ENCODE data around the gene NPIPB2. TPM values are rescaled to one million over a fixed set of nuclear protein-coding genes. Genes with fewer than 3 reads are reported as not detected.
"Not testable (repeated sequence)": the region's sequence is repeated elsewhere in the genome, so short reads cannot be mapped to it uniquely, and the experiment has no call there.

NPIPB2 gene
- 10.9 TPM for total RNA-seq
- long read RNA-seq, partial matches to known transcripts, result 0 of 2 reads
- long read RNA-seq, other reads (novel, unspliced or antisense), result 2 of 2 reads

DNA sequence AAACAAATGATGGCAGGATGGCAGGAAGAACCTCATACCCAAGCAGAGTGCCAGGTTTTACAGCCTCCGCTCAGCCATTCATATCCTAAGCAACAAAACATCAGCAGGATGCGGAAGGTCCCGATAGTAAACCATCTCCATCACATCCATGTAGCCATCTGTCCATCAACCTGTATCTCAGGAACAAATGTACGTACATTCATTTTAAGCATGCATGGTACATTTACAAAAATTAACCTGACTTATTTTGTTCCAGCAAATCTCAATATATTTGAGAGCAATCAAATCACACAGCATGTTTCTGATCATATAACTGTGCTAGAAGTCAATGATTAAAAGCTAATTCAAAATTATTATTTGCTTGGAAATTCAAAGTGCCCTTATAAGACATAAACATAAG lies at the start of gene NPIPB2:
Gene NPIPB2 (minus strand): TSS at position 101 of the 400 bp plus-strand sequence. CDS start 0 bp downstream, at position 101.
- not testable (repeated sequence) for DNase-seq (ENCODE audit: low spot score)

DNA sequence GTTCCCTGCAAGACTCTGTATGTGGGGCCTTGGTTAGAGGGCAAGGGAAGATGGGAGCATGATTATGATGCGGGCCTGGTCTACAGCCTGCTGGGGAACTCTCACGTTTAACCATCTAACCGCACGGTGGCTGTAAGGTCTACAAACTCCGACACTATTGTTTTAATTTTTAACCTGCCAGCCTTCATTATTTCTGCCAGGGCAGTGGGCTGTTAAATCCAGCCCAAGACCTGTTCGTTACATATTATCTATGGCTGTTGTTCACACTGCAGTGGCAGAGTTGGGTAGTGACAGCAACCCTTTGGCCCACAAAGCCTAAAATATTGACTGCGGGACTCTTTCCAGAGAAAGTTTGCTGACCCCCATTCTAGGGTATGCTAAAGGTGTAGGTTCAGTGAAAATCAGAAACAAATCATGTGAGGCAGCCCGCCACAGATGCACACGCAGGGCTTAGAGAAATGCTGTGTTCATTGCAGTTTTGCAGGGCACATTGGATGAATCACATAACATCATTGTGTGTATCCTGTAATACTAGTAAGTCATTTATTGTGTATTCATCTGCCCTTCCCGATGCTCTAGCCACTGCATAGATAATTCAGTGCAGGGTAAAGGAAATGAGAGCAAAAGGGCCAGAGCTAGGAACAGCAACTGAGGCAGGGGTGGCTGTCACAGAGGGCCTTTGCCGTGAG lies 49.0 kb upstream of the NPIPB2 start:
- DNase-seq (ENCODE audit: low spot score), result no peak

DNA sequence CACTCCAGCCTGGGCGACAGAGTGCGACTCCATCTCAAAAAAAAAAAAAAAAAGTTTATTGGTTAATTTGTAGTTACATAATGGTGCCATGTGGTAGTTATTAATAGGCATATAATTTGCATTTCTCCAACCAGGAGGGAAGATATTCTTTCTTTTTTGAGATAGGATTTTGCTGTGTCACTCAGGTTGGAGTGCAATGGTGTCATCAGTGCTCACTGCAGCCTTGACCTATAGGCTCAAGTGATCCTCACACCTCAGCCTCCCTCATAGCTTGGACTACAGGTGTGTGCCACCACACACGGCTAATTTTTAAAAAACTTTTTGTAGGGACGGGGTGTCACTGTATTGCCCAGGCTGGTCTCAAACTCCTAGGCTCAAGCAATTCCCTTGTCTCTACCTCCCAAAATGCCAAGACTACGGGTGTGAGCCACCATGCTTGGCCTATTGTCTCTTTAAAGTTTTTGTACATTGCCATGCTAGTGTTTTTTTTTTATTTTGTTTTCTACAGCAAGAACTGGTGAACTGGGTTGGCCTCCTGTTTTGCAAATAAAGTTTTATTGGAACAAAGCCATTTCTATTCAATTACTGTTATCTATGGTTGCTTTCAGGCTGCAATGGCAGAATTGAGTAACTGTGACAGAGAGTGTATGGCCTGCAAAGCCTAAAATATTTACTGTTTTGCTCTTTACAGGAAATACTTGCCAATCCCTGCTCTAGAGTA lies 46.6 kb upstream of the NPIPB2 start:
- no peak for DNase-seq (ENCODE audit: low spot score)

DNA sequence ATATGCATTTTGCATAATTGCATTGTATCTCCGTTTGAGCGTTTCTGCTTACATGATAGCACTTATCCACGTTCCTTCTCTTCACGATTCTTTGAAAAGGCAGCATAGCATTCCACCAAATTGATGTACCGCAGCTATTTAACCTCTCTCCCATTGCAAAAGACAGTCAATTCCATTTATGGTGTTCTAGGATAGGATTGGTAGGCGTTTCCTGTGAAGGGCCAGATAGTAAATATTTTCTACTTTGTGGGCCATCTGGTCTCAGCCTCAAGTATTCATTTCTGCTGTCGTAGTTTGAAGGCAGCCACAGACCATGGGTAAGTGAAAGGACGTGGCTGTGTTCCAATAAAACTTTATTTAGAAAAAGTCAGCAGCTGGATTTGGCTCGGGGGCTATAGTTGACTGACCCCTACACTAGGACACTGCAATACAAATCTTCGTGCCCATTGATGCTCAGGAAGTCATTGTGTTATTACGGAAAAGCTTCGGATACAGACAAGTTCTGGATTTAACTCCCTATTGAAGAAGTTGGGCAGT lies 44.7 kb upstream of the NPIPB2 start:
- DNase-seq (ENCODE audit: low spot score), result no peak

DNA sequence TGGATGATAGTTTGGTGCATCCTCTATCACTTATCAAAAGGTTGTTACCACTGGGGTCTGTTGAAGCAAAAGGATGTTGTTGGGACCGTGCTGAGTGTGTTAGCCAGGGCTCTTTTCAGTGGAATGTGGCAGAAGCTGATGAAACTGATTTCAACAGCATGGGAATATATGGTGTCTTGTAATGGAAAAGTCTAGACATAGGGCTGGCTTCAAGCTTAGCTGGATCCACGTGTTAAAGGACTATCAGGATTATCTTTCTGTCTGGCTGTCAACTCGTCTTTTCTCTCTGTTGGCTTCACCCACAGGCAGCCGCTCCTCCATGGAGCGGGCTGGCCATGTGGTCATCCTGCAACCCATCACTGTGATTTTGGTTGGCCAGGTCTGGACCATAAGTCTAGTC lies 43.4 kb upstream of the NPIPB2 start:
- no peak for DNase-seq (ENCODE audit: low spot score)

DNA sequence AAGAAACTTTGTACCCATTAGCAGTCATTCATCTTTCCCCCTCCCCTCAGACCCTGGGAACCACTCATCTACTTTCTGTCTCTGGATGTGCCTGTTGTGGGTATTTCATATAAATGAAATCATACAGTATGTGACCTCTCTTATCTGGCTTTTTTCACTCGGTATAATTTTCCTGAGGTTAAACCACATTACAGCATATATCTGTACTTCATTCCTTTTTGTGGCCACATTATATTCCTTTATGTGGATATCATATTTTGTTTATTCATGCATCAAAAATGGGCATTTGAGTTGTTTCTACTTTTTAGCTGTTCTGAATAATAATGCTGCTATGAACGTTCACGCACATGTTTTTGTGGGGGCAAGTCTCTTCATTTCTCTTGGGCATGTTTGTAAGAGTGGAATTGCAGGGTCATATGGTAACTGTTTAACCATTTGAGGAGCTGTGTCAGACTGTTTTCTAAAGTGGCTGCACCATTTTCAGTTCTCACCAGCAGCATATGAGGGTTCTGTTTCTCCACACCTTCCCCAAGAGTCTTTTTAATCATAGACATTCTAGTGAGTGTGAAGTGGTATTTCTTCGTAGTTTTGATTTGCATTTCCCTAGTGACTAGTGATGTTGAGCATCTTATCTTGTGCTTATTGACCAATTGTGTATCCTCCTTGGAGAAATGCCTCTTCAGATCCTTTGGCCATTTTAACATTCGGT lies 38.4 kb upstream of the NPIPB2 start:
- DNase-seq (ENCODE audit: low spot score), result no peak

DNA sequence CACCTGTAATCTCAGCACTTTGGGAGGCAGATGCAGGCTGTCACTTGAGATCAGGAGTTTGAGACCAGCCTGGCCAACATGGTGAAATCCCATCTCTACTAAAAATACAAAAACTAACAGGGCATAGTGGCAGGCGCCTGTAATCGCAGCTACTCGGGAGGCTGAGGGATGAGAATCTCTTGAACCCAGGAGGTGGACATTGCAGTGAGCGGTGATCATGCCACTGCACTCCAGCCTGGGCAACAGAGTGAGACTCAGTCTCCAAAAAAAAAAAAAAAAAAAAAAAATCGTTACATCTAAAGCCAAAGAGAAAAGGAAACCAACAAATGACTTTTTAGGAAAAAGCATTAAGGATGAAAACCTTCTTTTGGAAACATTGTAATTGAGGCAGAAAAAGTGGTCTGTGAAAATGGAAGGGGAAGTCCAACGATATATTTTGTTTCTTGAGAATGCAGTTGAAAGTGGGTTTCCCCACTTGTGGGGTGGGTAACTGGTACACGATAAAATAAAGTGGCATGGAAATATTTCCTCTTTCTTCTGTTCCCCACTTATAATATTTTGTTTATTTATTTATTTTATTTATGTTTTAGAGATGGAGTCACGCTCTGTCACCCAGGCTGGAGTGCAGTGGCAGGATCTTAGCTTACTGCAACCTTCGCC lies 37.3 kb upstream of the NPIPB2 start:
- DNase-seq (ENCODE audit: low spot score), result no peak

DNA sequence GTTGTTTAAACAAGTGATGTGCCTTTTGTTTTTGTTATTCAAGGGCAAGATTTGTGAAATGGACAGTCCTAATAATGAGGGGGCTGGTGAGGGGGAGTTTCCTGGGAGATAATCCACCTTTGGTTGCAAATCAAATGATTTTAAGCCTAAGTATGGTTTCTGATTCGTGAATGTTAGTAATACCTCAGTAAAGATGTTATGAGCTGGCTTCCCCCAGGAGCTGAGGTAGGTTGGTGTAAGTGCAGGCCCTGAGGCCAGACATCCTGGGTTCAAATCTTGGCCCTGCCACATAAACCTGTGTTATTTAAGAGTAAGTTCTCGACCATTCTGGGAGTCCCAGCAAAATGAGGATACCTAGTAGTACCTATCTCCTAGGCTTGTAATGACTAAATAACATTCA lies 36.2 kb upstream of the NPIPB2 start:
- DNase-seq (ENCODE audit: low spot score), result no peak

DNA sequence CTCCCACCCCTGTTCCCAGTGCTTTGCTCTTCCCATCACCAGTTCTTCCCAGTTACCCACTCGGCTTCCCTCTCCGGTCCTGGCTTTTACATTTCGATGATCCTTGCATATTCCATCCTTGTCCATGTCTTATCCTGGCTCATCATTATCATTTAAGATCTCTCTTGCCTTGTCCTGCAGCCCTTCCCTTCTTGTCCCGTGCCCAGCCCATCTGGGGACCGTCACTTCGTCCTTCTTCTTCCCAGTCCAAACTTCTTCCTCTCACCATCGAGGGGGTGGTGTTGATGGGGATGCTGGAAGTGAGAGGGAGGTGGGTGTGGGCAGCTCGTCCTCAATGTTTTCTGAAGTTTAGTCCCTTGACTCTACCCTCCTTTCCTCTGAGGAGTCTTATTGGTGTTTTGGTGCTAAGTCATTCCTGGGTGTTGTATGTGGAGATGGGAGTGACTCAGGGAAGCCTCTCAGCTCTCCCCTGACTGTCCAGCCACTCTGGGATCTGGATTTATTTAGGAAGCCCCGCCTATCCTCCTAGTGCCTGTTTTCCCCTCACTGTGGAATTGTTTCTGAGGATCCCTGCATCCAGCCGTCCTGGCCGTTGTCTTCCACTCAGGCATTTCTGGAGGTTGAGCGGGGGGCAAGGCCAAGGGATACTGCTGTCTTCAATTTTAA lies 35.7 kb upstream of the NPIPB2 start:
- DNase-seq (ENCODE audit: low spot score), result no peak

DNA sequence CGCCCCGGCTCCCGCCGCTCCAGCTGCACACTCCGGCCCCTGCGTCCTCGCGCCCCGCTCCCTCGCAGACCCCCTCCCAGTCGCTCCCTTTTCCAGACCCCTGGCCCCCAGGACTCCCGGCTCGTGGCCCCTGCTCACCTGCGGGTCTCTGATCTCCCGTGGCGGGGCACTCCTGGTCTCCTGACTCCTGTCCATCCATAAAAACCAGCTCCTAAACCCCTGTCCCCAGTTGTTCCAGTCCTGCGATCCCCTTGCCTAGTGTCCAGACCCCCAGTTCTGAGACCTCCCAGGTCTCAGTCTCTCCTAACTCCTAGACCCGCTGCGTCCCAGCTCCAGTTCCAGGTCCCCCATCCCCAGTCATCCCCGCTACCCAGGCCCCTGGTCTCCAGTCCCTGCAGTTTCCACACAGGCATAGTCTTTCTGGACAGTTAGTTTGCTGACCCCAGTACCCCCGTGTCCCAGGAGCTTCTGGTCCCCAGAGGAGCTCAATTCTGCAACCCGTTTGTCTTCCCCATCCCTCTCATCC lies 35.1 kb upstream of the NPIPB2 start:
- no peak for DNase-seq (ENCODE audit: low spot score)

DNA sequence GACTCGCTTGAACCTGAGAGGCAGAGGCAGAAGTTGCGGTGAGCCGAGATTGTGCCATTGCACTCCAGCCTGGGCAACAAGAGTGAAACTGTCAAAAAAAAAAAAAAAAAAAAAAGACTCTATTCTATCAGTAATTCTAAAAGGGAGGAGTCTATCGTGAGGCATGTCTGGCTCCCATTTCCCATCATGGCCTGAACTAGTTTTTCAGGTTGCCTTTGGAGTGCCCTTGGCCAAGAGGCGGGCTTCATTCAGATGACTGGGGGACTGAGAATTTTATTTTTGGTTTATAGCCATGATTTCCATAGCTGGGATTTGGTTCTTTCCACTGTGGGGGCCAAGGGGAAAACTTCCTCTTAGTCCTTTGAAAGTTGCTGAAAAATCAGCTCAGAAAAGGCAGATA lies 31.2 kb upstream of the NPIPB2 start:
- DNase-seq (ENCODE audit: low spot score), result no peak

DNA sequence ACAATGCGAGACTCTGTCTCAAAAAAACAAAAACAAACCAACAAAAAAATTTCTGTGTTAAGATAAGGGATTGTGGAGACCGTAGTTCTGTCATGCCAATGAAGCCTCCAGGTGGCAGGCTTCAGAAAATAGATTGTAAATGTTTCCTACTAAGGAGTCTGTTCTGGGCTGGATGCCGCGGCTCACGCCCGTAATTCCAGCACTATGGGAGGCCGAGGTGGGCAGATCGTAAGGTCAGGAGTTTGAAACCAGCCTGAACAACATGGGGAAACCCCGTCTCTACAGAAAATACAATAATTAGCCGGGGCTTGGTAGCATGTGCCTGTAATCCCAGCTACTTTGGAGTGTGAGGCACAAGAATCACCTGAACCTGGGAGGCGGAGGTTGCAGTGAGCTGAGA lies 30.3 kb upstream of the NPIPB2 start:
- DNase-seq (ENCODE audit: low spot score), result no peak

DNA sequence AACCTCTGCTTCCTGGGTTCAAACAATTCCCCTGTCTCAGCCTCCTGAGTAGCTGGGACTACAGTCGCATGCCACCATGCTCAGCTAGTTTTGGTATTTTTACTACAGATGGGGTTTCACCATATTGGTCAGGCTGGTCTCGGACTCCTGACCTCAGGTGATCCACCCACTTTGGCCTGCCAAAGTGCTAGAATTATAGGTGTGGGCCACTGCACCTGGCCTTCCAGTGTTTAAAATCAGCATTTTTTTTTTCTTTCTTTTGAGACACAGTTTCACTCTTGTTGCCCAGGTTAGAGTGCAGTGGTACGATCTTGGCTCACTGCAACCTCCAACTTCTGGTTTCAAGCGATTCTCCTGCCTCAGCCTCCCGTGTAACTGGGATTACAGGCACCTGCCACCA lies 28.4 kb upstream of the NPIPB2 start:
- DNase-seq (ENCODE audit: low spot score), result not testable (repeated sequence)

DNA sequence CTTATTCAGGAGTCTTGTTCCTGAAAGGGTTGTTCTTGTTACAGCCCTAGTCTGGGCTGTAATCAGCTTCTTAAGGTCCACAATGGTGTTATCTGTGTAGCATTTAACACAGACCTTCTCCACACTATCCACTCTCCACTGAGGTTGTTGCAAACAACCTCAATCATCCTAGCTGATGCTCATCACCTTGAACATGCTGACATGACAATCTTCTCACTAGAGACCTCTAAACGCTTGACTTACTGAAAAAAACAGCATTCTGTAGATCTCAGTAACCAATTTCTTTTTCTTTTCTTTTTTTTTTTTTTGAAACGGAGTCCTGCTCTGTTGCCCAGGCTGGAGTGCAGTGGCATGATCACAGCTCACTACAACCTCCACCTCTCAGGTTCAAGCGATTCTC lies 26.7 kb upstream of the NPIPB2 start:
- no peak for DNase-seq (ENCODE audit: low spot score)

DNA sequence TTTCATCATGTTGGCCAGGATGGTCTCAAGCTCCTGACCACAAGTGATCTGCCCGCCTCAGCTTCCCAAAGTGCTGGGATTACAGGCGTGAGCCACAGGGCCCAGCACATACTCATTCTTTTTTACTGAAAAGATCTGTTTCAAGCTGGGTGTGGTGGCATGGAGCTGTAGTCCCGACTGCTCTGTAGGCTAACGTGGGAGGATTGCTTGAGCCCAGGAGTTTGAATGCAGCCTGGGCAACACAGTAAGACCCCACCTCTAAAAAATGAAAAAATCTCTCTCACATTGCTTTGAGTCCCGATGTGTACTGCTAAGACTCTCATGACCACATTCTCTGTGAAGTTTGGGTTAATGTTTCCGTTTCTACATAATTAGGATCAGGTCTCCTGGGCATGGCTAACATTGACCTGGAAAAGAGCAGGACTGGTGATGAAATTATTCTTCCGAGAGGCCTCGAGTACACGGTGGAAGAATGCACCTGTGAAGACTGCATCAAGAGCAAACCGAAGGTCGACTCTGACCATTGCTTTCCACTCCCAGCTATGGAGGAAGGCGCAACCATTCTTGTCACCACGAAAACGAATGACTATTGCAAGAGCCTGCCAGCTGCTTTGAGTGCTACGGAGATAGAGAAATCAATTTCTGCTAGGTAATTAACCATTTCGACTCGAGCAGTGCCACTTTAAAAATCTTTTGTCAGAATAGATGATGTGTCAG lies 25.5 kb upstream of the NPIPB2 start:
- no peak for DNase-seq (ENCODE audit: low spot score)

DNA sequence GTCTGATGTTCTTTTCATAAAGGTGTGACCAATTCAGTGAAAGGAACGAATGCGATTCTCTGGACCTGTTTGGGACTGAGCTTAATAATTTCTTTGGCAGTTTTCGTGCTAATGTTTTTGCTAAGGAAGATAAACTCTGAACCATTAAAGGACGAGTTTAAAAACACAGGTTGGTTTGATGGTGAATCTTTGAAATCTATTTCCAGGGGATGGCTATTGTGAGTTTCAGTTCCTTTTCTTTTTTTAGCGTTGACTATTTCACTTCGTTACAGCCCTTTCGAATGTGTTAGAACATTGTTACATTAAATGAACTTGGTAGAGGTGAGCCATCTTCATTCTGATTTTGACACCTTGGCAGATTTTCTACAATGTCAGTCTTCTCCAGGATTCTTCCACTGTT lies 24.3 kb upstream of the NPIPB2 start:
- no peak for DNase-seq (ENCODE audit: low spot score)

DNA sequence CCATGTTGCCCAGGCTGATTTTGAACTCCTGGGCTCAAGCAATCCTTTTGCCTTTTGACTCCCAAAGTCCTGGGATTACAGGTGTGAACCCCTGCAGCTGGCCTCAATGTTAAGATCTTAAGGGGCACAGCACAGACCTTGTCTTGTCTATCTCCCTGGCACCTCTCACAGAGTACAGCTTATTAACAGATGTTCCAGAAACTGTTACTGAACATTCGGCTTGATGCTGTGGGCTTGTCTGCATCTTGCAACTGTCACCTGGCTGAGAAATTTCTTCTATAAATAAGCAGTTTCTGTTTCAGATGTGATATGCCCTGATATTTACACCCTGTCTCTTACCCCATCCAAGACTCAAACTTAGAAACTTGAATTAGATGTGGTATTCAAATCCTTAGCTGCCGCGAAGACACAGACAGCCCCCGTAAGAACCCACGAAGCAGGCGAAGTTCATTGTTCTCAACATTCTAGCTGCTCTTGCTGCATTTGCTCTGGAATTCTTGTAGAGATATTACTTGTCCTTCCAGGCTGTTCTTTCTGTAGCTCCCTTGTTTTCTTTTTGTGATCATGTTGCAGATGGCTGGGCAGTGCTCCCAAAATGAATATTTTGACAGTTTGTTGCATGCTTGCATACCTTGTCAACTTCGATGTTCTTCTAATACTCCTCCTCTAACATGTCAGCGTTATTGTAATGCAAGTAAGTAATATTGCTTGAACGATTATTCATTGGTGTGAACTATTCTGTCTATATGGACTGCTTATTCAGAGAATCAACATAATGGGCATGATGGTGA lies 23.1 kb upstream of the NPIPB2 start, which contains the start of gene TNFRSF17:
Gene TNFRSF17 (plus strand): TSS at position 450 of the 791 bp plus-strand sequence. CDS start 115 bp downstream, at position 565.
- DNase-seq (ENCODE audit: low spot score), result no peak

DNA sequence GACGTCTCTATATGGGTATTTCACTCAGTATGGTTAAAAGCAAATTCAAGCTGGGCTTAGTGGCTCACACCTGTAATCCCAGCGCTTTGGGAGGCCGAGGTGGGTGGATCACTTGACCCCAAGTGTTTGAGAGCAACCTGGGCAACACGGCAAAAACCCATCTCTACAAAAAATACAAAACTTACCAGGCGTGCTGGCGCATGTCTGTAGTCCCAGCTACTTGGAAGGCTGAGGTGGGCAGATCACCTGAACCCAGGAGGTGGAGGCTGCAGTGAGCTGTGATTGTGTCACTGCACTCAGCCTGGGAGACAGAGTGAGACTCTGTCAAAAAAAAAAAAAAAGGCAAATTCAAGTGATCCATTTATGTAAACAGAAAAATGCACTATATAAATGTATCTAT lies 21.9 kb upstream of the NPIPB2 start:
- DNase-seq (ENCODE audit: low spot score), result no peak

DNA sequence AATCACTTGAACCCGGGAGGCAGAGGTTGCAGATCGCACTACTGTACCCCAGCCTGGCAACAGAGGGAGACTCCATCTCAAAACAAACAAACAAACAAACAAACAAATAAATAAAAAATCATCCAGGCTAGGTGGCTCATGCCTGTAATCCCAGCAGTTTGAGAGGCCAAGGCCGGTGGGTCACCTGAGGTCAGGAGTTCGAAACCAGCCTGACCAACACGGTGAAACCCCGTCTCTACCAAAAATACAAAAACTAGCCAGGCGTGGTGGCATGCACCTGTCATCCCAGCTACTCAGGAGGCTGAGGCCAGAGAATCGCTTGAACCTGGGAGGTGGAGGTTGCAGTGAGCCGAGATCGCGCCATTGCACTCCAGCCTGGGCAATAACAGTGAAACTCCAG lies 21.1 kb upstream of the NPIPB2 start:
- not testable (repeated sequence) for DNase-seq (ENCODE audit: low spot score)
